ENCODE data around the gene NLRP11.

Gene NLRP11

DNA sequence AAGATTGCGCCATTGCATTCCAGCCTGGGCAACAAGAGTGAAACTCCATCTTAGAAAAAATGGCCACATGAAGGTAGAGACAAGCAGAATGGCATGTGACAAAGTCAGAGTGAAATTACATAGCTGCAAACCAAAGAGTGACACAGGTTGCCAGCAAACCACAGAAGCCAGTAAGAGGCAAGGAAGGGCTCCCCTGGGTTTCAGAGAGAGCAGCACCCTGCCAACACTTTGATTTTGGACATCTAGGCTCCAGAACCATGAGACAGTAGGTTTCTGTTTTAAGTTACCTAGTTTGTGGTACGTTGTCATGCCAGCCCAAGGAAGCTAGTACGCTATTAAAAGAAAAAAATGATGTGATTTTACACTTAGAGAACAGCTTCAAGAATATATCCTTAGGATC, 6.5 kb upstream of the NLRP11 start:
- no peak overlapping the region for H3K4me3 ChIP-seq
- H3K4me1 ChIP-seq = no peaks in the 10 kb centered on the region
- H3K4me2 ChIP-seq = no peak overlapping the region
- no peak for TF ChIP-seq Cebpa-rat (IDR thresholded peaks at IDR 0.05)
- no peaks in the 10 kb centered on the region for H3K36me3 ChIP-seq
- H4K20me1 ChIP-seq = no peaks in the 10 kb centered on the region
- H3K9me3 ChIP-seq = peaks cover 12% of the 10 kb centered on the region
- H3K9ac ChIP-seq = no peak overlapping the region
- no peak overlapping the region for H3K27ac ChIP-seq
- no peaks in the 10 kb centered on the region for H3K27me3 ChIP-seq

DNA sequence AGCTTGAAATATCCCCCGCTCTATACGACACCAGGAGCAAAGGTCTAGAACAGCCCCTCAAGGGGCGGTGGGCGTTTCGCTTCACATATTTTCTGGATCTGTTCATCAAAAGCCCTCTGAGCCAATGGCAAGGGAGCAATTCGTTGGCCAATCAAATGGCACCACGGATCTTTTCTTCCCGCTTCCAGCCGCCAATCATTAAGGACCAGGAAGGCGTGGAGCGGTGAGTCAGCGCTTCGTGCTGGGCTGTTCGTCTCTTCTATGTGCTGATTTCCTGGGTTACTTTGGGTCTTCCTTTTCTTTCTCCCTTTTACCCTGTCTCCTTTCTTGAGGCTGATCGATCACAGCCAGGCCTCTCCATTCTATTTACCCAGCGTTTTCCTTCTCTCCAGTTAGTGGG, 4.5 kb upstream of the NLRP11 start, which contains the start of gene NLRP4:
Gene NLRP4 (plus strand): TSS at position 201 of the 400 bp plus-strand sequence. CDS start 15,541 bp downstream, outside the sequence.
- Histone ChIP-seq H3K4me1 (no peaks in the 10 kb centered on the region), H3K9me3 (peaks cover 12% of the 10 kb centered on the region), H3K27ac (no peak within 1 kb of the TSS), H3K36me3 (no peaks in the 10 kb centered on the region), H3K9ac (no peak within 1 kb of the TSS), H4K20me1 (no peaks in the 10 kb centered on the region), H3K4me3 (no peak within 1 kb of the TSS), H3K27me3 (no peaks in the 10 kb centered on the region), H3K4me2 (no peak within 1 kb of the TSS)
- TF ChIP-seq Cebpa-rat (IDR thresholded peaks at IDR 0.05) = no peak

DNA sequence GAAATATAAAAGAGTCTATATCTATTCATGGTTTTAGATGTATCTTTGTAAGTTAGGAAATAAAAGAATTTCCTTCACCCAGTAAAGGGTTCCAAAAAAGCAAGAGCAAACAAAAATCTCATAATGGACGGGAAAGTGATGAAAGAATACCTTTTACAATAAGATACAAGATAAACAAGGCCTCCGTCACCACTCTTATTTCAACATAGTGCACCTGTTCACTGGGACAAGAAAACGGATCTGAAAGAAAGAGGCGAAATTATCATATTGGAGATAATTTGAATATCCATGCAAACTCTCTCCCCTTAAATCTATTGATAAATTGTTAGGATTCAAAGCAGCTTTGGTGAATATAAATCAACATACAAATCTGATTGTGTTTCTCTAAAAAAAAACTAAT, 877 bp upstream of the NLRP11 start:
- no peak for TF ChIP-seq Cebpa-rat (IDR thresholded peaks at IDR 0.05)
- no peaks in the 10 kb centered on the region for H3K27me3 ChIP-seq
- H3K4me3 ChIP-seq = no peak overlapping the region
- H3K4me2 ChIP-seq = no peak overlapping the region
- no peaks in the 10 kb centered on the region for H4K20me1 ChIP-seq
- no peak overlapping the region for H3K9ac ChIP-seq
- H3K4me1 ChIP-seq = no peaks in the 10 kb centered on the region
- H3K9me3 ChIP-seq = peaks cover 12% of the 10 kb centered on the region
- no peaks in the 10 kb centered on the region for H3K36me3 ChIP-seq
- no peak overlapping the region for H3K27ac ChIP-seq

DNA sequence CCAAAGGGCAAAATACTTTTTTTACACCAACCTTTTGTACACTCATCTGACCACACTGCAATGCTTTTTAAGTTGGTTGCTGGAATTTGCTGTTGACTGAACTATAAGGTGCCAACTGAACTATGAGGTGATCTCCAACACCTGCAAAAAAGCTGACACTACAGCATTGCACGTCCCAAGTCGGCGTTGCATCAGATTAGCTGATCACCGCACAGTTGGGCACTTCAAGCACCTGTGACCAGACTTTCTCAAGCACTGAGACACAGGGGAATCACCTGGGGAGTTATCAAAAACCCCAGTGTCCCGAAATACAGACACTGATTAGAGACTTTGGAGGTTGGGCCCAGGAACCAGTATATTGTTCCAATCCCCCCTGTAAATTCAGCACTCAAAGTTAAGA, 1.1 kb downstream of the NLRP11 start:
- no peak overlapping the region for H3K4me3 ChIP-seq
- no peaks in the 10 kb centered on the region for H4K20me1 ChIP-seq
- no peak overlapping the region for H3K4me2 ChIP-seq
- H3K27ac ChIP-seq = no peak overlapping the region
- no peaks in the 10 kb centered on the region for H3K4me1 ChIP-seq
- no peaks in the 10 kb centered on the region for H3K9me3 ChIP-seq
- no peaks in the 10 kb centered on the region for H3K36me3 ChIP-seq
- H3K9ac ChIP-seq = no peak overlapping the region
- no peaks in the 10 kb centered on the region for H3K27me3 ChIP-seq
- TF ChIP-seq Cebpa-rat (IDR thresholded peaks at IDR 0.05) = no peak

DNA sequence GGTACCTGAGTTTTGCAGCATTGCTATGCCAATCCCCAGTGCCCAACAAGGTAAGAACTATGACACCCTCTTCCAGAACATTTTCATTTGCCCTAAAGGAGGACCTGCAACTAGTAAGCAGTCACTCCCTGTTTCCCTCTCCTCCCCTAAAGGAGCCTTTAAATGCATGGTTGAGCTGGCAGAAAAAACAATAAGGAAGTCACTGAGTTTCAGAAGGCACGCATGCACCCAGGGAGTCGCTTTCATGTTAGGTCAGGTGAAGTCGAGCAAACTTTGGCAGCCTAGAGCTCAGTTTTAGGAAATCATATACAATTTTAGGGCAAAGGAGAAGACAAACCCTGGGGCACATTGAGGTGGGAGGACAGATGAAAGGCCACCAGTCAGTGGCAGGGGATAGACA, 11.8 kb downstream of the NLRP11 start:
- Histone ChIP-seq H3K27ac (no peak overlapping the region), H3K4me2 (no peak overlapping the region), H3K9ac (no peak overlapping the region), H4K20me1 (no peaks in the 10 kb centered on the region), H3K9me3 (0 out of 2 replicates have a peak, but pooled peaks cover 4% of the 10 kb centered on the region), H3K36me3 (no peaks in the 10 kb centered on the region), H3K27me3 (no peaks in the 10 kb centered on the region), H3K4me1 (no peaks in the 10 kb centered on the region), H3K4me3 (no peak overlapping the region)
- TF ChIP-seq Cebpa-rat (IDR thresholded peaks at IDR 0.05) = no peak

DNA sequence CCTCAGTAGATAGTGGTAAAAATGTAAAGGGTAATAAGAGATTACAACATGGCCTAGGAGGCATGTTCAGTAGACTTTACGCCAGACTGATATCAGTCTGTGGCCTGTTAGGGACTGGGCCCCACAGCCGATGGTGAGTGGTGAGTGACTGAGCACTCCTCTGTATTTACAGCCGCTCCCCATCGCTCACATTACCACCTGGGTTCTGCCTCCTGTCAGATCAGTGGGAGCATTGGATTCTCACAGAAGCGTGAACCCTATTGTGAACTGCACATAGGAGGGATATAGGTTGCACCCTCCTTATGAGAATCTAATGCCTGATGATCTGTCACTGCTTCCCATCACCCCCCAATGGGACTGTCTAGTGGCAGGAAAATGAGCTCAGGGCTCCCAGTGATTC, 17.9 kb downstream of the NLRP11 start:
- peaks cover 14% of the 10 kb centered on the region for H3K9me3 ChIP-seq
- H3K4me3 ChIP-seq = no peak overlapping the region
- H3K4me1 ChIP-seq = no peaks in the 10 kb centered on the region
- H3K27ac ChIP-seq = no peak overlapping the region
- no peak overlapping the region for H3K4me2 ChIP-seq
- no peaks in the 10 kb centered on the region for H4K20me1 ChIP-seq
- H3K9ac ChIP-seq = no peak overlapping the region
- H3K36me3 ChIP-seq = no peaks in the 10 kb centered on the region
- no peak for TF ChIP-seq Cebpa-rat (IDR thresholded peaks at IDR 0.05)
- no peaks in the 10 kb centered on the region for H3K27me3 ChIP-seq

DNA sequence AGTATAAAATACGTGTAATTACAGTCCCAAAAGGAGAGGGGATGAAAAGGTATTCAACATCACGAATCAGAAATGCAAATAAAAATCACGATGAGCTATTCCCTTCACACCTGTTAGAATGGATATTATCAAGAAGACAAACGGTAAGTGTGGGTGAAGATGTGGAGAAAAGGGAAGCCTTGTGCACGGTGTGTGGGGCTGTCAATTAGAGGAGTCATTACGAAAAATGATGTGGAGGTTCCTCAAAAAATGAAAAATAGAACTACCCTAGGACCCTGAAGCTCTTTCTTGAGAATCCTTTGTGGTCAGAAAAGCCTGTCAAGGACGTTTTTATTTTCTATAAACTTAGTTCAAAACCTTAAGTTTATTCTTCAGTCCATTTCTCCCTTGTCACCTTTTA, 19.4 kb downstream of the NLRP11 start:
- no peak overlapping the region for H3K4me3 ChIP-seq
- H3K9ac ChIP-seq = no peak overlapping the region
- H3K27ac ChIP-seq = no peak overlapping the region
- H3K9me3 ChIP-seq = peaks cover 19% of the 10 kb centered on the region
- no peaks in the 10 kb centered on the region for H3K36me3 ChIP-seq
- H3K4me2 ChIP-seq = no peak overlapping the region
- no peaks in the 10 kb centered on the region for H4K20me1 ChIP-seq
- H3K27me3 ChIP-seq = no peaks in the 10 kb centered on the region
- H3K4me1 ChIP-seq = no peaks in the 10 kb centered on the region
- TF ChIP-seq Cebpa-rat (IDR thresholded peaks at IDR 0.05) = no peak

DNA sequence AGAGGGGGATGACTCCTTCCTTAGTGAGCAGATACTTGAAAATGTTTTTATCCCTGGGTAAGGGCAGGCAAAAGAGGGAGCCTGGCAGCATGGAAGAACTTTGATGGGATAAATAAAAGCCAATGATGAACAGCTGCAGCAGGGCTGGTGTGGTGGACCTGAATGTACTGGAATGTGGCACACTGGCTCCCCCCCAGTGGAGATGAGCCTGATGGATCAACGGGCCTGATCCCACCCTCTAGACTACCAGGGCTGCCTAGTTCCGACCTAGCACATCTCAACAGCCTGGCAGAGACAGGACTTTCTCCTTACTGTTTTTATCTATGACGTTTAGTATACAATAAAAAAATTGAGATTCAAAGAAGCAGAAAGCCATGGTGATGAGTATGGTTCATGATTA, 20.5 kb downstream of the NLRP11 start:
- no peaks in the 10 kb centered on the region for H3K4me1 ChIP-seq
- H3K4me2 ChIP-seq = no peak overlapping the region
- no peaks in the 10 kb centered on the region for H4K20me1 ChIP-seq
- no peaks in the 10 kb centered on the region for H3K27me3 ChIP-seq
- H3K9me3 ChIP-seq = peaks cover 19% of the 10 kb centered on the region
- no peak for TF ChIP-seq Cebpa-rat (IDR thresholded peaks at IDR 0.05)
- no peak overlapping the region for H3K9ac ChIP-seq
- no peak overlapping the region for H3K4me3 ChIP-seq
- no peak overlapping the region for H3K27ac ChIP-seq
- H3K36me3 ChIP-seq = no peaks in the 10 kb centered on the region

DNA sequence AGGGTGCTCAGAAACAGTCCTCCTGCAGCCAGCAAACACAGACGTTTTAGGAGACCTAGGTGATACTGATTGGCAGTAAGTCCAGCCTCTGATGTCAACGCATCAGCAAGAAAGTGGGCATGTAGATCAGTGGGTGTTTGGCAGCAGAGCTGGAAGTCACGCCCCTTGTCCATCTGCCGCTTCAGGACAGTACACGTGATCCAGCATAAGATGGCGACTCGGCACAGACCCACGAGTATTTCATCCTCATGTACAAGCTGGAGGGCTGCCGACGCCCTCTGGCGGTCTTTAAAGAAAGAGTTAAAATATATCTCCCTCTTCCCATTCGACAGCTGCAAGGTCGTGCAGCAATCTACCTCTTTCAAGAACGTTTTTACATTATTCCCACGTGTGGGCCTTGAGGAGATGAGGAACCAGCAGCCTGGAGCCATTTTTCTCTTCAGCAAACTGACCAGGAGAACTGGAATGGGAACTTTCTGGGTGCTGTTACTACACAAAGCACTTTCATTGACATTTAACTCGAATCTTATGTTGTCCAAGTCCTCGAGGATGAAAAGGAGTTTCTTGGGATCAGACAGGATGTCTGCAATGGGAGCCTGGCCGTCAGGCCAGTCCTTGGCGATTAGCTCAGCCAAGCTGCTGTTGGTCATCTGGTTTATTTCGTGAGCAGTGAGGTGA, 22.3 kb downstream of the NLRP11 start:
- H3K9me3 ChIP-seq = peaks cover 20% of the 10 kb centered on the region
- H3K27ac ChIP-seq = no peak overlapping the region
- H3K9ac ChIP-seq = no peak overlapping the region
- no peaks in the 10 kb centered on the region for H3K27me3 ChIP-seq
- no peaks in the 10 kb centered on the region for H3K36me3 ChIP-seq
- no peak overlapping the region for H3K4me2 ChIP-seq
- H4K20me1 ChIP-seq = no peaks in the 10 kb centered on the region
- TF ChIP-seq Cebpa-rat (IDR thresholded peaks at IDR 0.05) = no peak
- no peaks in the 10 kb centered on the region for H3K4me1 ChIP-seq
- H3K4me3 ChIP-seq = no peak overlapping the region

DNA sequence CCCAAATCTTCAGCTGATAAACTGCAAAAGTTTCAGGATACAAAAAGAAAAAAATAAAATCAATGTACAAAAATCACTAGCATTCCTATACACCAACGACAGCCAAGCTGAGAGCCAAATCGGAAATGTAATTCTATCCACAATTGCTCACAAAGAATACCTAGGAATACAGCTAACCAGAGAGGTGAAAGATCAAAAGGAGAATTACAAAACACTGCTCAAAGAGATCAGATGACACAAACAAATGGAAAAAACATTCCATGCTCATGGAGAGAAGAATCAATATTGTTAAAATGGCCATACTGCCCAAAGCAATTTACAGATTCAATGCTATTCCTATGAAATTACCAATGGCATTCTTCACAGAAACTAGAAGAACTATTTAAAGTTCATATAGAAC, 29.5 kb downstream of the NLRP11 start:
- TF ChIP-seq Cebpa-rat (IDR thresholded peaks at IDR 0.05) = no peak
- peaks cover 6% of the 10 kb centered on the region for H3K9me3 ChIP-seq

DNA sequence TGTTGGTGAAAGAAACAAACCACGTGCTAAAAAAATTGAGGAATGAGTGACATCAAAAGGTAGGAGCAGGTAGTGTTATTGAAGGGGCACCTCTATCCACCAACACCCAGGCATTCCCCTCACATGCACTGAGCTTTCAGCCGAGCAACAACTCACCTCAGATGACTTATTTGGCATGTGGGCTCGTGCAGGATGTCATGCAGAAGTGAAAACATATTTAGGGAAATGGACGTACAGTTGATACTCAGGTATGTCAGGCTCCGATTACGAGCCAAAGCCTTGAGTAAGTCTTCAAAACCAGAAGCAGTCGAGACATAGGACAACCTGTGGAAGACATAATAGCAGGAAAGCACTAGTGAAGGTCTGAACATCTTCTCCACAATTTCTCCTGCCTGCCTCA, 30.4 kb downstream of the NLRP11 start:
- no peak overlapping the region for H3K4me2 ChIP-seq

More for the DNA sequence above, 29.5 kb downstream of the NLRP11 start:
- H4K20me1 ChIP-seq = no peaks in the 10 kb centered on the region
- H3K27ac ChIP-seq = no peak overlapping the region
- H3K9ac ChIP-seq = no peak overlapping the region
- no peak overlapping the region for H3K4me2 ChIP-seq
- no peaks in the 10 kb centered on the region for H3K4me1 ChIP-seq
- H3K4me3 ChIP-seq = no peak overlapping the region
- no peaks in the 10 kb centered on the region for H3K36me3 ChIP-seq
- H3K27me3 ChIP-seq = no peaks in the 10 kb centered on the region

More for the DNA sequence above, 30.4 kb downstream of the NLRP11 start:
- no peak overlapping the region for H3K9ac ChIP-seq
- no peak overlapping the region for H3K4me3 ChIP-seq
- no peaks in the 10 kb centered on the region for H4K20me1 ChIP-seq
- no peaks in the 10 kb centered on the region for H3K36me3 ChIP-seq
- peaks cover 6% of the 10 kb centered on the region for H3K9me3 ChIP-seq
- TF ChIP-seq Cebpa-rat (IDR thresholded peaks at IDR 0.05) = no peak
- no peaks in the 10 kb centered on the region for H3K27me3 ChIP-seq
- H3K4me1 ChIP-seq = no peaks in the 10 kb centered on the region
- H3K27ac ChIP-seq = no peak overlapping the region

All from BLaER1 (cell line).